Neural crest cell (in vitro differentiated cells): ENCODE results near the gene LINGO1. TPM values are rescaled to one million over a fixed set of nuclear protein-coding genes. Genes with fewer than 3 reads are reported as not detected.

Experiments used
- DNase-seq: peaks from one replicate; pipeline ENCODE4 v3.0.0; 2021; ENCODE audit warnings: low read depth, mixed read lengths, low spot score
- H3K27ac Mint-ChIP-seq: one replicate; pipeline ENCODE4 v1.8.0; 2021; ENCODE audit warnings: mild to moderate bottlenecking, mixed read lengths; ENCODE audit not compliant: unreplicated experiment
- H3K27me3 Mint-ChIP-seq: 2 replicates; pipeline ENCODE4 v1.8.0; 2021; ENCODE audit warnings: low read depth, mild to moderate bottlenecking, mixed read lengths
- H3K36me3 Mint-ChIP-seq: 2 replicates; pipeline ENCODE4 v1.8.0; 2021; ENCODE audit warnings: low read depth, mild to moderate bottlenecking, mixed read lengths
- H3K4me1 Mint-ChIP-seq: 2 replicates; pipeline ENCODE4 v1.8.0; 2021; ENCODE audit warnings: mixed read lengths
- H3K4me3 Mint-ChIP-seq: one replicate; pipeline ENCODE4 v1.8.0; 2021; ENCODE audit warnings: mild to moderate bottlenecking, mixed read lengths
- H3K9me3 Mint-ChIP-seq: 2 replicates; pipeline ENCODE4 v1.8.0; 2021; ENCODE audit warnings: mixed read lengths
- total RNA-seq: library from RNA; stranded (reverse); gene quantifications from 2 replicates; pipeline ENCODE4 v1.2.1, GENCODE V29; 2021
- TF ChIP-seq, protein P1 (sequence below): fragments of 200-600 bp; sonication (generic); conservative IDR thresholded peaks from 2 replicates; pipeline ENCODE4 v1.5.0; 2021; ENCODE audit warnings: antibody characterized with exemption, mild to moderate bottlenecking

Gene LINGO1
- total RNA-seq, 1 donor from 2014 or later, result 31.0 TPM

- H3K9me3 Mint-ChIP-seq, result no peaks in the 10 kb centered on the region
- peaks cover 5% of the 10 kb centered on the region for H3K4me1 Mint-ChIP-seq
- no peak overlapping the region for H3K4me3 Mint-ChIP-seq
- peaks cover 9% of the 10 kb centered on the region for H3K27me3 Mint-ChIP-seq
- TF ChIP-seq, protein P1, sequence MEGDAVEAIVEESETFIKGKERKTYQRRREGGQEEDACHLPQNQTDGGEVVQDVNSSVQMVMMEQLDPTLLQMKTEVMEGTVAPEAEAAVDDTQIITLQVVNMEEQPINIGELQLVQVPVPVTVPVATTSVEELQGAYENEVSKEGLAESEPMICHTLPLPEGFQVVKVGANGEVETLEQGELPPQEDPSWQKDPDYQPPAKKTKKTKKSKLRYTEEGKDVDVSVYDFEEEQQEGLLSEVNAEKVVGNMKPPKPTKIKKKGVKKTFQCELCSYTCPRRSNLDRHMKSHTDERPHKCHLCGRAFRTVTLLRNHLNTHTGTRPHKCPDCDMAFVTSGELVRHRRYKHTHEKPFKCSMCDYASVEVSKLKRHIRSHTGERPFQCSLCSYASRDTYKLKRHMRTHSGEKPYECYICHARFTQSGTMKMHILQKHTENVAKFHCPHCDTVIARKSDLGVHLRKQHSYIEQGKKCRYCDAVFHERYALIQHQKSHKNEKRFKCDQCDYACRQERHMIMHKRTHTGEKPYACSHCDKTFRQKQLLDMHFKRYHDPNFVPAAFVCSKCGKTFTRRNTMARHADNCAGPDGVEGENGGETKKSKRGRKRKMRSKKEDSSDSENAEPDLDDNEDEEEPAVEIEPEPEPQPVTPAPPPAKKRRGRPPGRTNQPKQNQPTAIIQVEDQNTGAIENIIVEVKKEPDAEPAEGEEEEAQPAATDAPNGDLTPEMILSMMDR, result no peak
- H3K36me3 Mint-ChIP-seq, result no peaks in the 10 kb centered on the region
- H3K27ac Mint-ChIP-seq, result no peak overlapping the region
- no peak for DNase-seq
These were observed 15.2 kb upstream of the LINGO1 start for GRCh38 chr15:77647961-77648360.

- Mint-ChIP-seq H3K9me3 (no peaks in the 10 kb centered on the region), H3K27ac (no peak overlapping the region), H3K4me3 (no peak overlapping the region), H3K4me1 (peaks cover 5% of the 10 kb centered on the region), H3K27me3 (peaks cover 3% of the 10 kb centered on the region), H3K36me3 (no peaks in the 10 kb centered on the region)
- TF ChIP-seq, protein P1, result no peak
- DNase-seq, result no peak
These were observed 13.5 kb upstream of the LINGO1 start for GRCh38 chr15:77646104-77646694.

GRCh38 chr15:77645602-77646001 lies 12.9 kb upstream of the LINGO1 start:
- TF ChIP-seq, protein P1, result no peak
- H3K4me3 Mint-ChIP-seq, result no peak overlapping the region
- H3K9me3 Mint-ChIP-seq, result no peaks in the 10 kb centered on the region
- H3K27ac Mint-ChIP-seq, result no peak overlapping the region
- peaks cover 3% of the 10 kb centered on the region for H3K27me3 Mint-ChIP-seq
- DNase-seq, result no peak
- no peaks in the 10 kb centered on the region for H3K36me3 Mint-ChIP-seq
- peaks cover 5% of the 10 kb centered on the region for H3K4me1 Mint-ChIP-seq

GRCh38 chr15:77644543-77645247 lies 12.0 kb upstream of the LINGO1 start:
- Mint-ChIP-seq H3K9me3 (no peaks in the 10 kb centered on the region), H3K4me1 (no peaks in the 10 kb centered on the region), H3K27me3 (no peaks in the 10 kb centered on the region), H3K36me3 (no peaks in the 10 kb centered on the region), H3K4me3 (no peak overlapping the region), H3K27ac (peak overlapping the region; percentile 62)
- no peak for DNase-seq
- TF ChIP-seq, protein P1, result no peak

DNA sequence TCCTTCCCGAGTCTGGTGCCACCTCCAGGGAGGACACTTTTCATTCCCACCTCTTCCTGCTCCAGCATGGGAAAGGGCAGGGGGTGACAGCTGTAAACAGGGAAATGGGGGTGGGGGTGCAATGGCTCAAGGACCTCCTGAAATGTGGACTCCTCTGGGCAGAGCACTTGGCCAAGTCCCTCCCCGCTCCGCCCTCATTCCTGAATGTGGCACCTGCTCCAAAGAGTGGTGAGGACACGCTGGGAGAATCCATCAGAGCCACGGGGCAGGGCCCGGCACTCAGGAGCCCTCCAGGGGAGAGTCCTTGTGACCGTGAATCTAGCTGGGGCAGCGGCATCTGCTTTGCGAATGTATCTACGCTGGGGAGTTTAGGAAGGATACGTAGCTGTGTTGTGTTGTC lies 11.1 kb upstream of the LINGO1 start:
- DNase-seq, result no peak
- TF ChIP-seq, protein P1, result no peak
- H3K4me3 Mint-ChIP-seq, result no peak overlapping the region
- H3K4me1 Mint-ChIP-seq, result no peaks in the 10 kb centered on the region
- no peak overlapping the region for H3K27ac Mint-ChIP-seq
- no peaks in the 10 kb centered on the region for H3K9me3 Mint-ChIP-seq
- H3K36me3 Mint-ChIP-seq, result no peaks in the 10 kb centered on the region
- no peaks in the 10 kb centered on the region for H3K27me3 Mint-ChIP-seq
